ENCODE data around the gene FRMD1. TPM values are rescaled to one million over a fixed set of nuclear protein-coding genes. Genes with fewer than 3 reads are reported as not detected.

The FRMD1 gene
- total and polyA plus RNA-seq, 8 donors = 0.02 to 0.15 TPM; not detected in 6

- H3K4me3 ChIP-seq = no peak overlapping the region
- intact Hi-C loops (cut with DNase I) = loop anchor here in 1 of 3 donors (5.0 kb wide), 2 partner anchors 57 to 212 kb away; no protein-coding TSS in a partner anchor
- H3K27ac ChIP-seq = no peak overlapping the region
- H3K27me3 ChIP-seq = no peaks in the 10 kb centered on the region
- no peaks in the 10 kb centered on the region for H3K9me3 ChIP-seq
- peak in 2 of 6 donors; percentile 3 to 22 for DNase-seq
- no peak for ATAC-seq
- H3K4me1 ChIP-seq = no peaks in the 10 kb centered on the region
- no peak for FAIRE-seq
- TF ChIP-seq CTCF (IDR thresholded peaks at IDR 0.05) = no peak
- no peaks in the 10 kb centered on the region for H3K36me3 ChIP-seq
- 70 to 80% methylated on average over 7 of the region's 7 CpGs for WGBS, 2 donors
These were observed 39.9 kb upstream of the FRMD1 start for GRCh38 chr6:168118935-168119334.

GRCh38 chr6:168117942-168118341 is 38.9 kb upstream of the FRMD1 start:
- WGBS, 2 donors = 39 to 57% methylated on average over 4 of the region's 4 CpGs
- ATAC-seq (peak in 1 of 4 donors; percentile 54), FAIRE-seq (no peak), DNase-seq (peak in 1 of 6 donors; percentile 4)
- intact Hi-C loops (cut with DNase I) = loop anchor here in 1 of 3 donors (5.0 kb wide), 2 partner anchors 56 to 211 kb away; no protein-coding TSS in a partner anchor
- H3K9me3 ChIP-seq = no peaks in the 10 kb centered on the region
- TF ChIP-seq CTCF (IDR thresholded peaks at IDR 0.05) = peak in 1 of 4 donors; percentile 18
- H3K27ac ChIP-seq = no peak overlapping the region
- no peaks in the 10 kb centered on the region for H3K27me3 ChIP-seq
- H3K4me3 ChIP-seq = no peak overlapping the region
- H3K36me3 ChIP-seq = no peaks in the 10 kb centered on the region
- no peaks in the 10 kb centered on the region for H3K4me1 ChIP-seq

GRCh38 chr6:168116975-168117899 is 38.2 kb upstream of the FRMD1 start:
- Histone ChIP-seq H3K27me3 (no peaks in the 10 kb centered on the region), H3K4me1 (no peaks in the 10 kb centered on the region), H3K27ac (no peak overlapping the region), H3K9me3 (no peaks in the 10 kb centered on the region), H3K36me3 (no peaks in the 10 kb centered on the region), H3K4me3 (no peak overlapping the region)
- peak in 2 of 6 donors; percentile 7 to 36 for DNase-seq
- no peak for FAIRE-seq
- intact Hi-C loops (cut with DNase I) = loop anchor here in 1 of 3 donors (5.0 kb wide), 2 partner anchors 55 to 210 kb away; no protein-coding TSS in a partner anchor
- ATAC-seq = no peak
- WGBS, 2 donors = 79 to 88% methylated on average over 26 of the region's 26 CpGs
- TF ChIP-seq CTCF (IDR thresholded peaks at IDR 0.05) = no peak

- H3K4me3 ChIP-seq = no peak overlapping the region
- no peak overlapping the region for H3K27ac ChIP-seq
- H3K36me3 ChIP-seq = no peaks in the 10 kb centered on the region
- no peaks in the 10 kb centered on the region for H3K9me3 ChIP-seq
- no peak for ATAC-seq
- no peaks in the 10 kb centered on the region for H3K27me3 ChIP-seq
- no peak for TF ChIP-seq CTCF (IDR thresholded peaks at IDR 0.05)
- H3K4me1 ChIP-seq = no peaks in the 10 kb centered on the region
- no peak for FAIRE-seq
- peak in 2 of 6 donors; percentile 27 to 46 for DNase-seq
- WGBS, 2 donors = 94% methylated on average over 11 of the region's 11 CpGs
- intact Hi-C loops (cut with DNase I) = loop anchor here in 1 of 3 donors (5.0 kb wide), 2 partner anchors 54 to 209 kb away; no protein-coding TSS in a partner anchor
These were observed 37.5 kb upstream of the FRMD1 start for GRCh38 chr6:168116438-168116974.

Measured in pancreas (tissue), 10 donors.